MM.1S (cell line): ENCODE results near the gene TXNDC17.

Source experiments
- DNase-seq: peaks from one replicate; pipeline ENCODE4 v3.0.0-alpha.2; 2015
- H2AFZ ChIP-seq: fragments of 300-600 bp; sonication (generic); 2 replicates; pipeline ENCODE4 v1.6.0; 2016; ENCODE audit warnings: antibody characterized with exemption, low read length
- H3F3A ChIP-seq: fragments of 300-600 bp; sonication (generic); 2 replicates; pipeline ENCODE4 v1.6.1; 2016; ENCODE audit warnings: mild to moderate bottlenecking, antibody characterized with exemption, low read length, moderate library complexity, mixed read lengths; ENCODE audit not compliant: insufficient read depth
- H3K27ac ChIP-seq: fragments of 300-600 bp; sonication (generic); 2 replicates; pipeline ENCODE4 v1.5.1; 2016; ENCODE audit warnings: mild to moderate bottlenecking, low read length
- H3K27me3 ChIP-seq: fragments of 300-600 bp; sonication (generic); replicated peaks from 2 replicates; pipeline ENCODE4 v1.6.0; 2016; ENCODE audit warnings: low read length; ENCODE audit not compliant: insufficient read depth
- H3K36me3 ChIP-seq: fragments of 300-600 bp; sonication (generic); replicated peaks from 2 replicates; pipeline ENCODE4 v1.6.1; 2016; ENCODE audit warnings: mild to moderate bottlenecking, low read length, mixed read lengths; ENCODE audit not compliant: insufficient read depth
- H3K4me1 ChIP-seq: fragments of 300-600 bp; sonication (generic); 2 replicates; pipeline ENCODE4 v1.6.1; 2016; ENCODE audit warnings: low read length, mixed read lengths
- H3K4me2 ChIP-seq: fragments of 300-600 bp; sonication (generic); 2 replicates; pipeline ENCODE4 v1.6.0; 2016; ENCODE audit warnings: low read depth, low read length
- H3K4me3 ChIP-seq: fragments of 300-600 bp; sonication (generic); 2 replicates; pipeline ENCODE4 v1.5.1; 2016; ENCODE audit warnings: low read length, mixed read lengths
- H3K79me2 ChIP-seq: fragments of 300-600 bp; sonication (generic); 2 replicates; pipeline ENCODE4 v1.6.1; 2016; ENCODE audit warnings: mixed run types, low read length, mixed read lengths
- H3K9ac ChIP-seq: fragments of 300-600 bp; sonication (generic); 2 replicates; pipeline ENCODE4 v1.6.1; 2016; ENCODE audit warnings: low read length, mixed read lengths
- H3K9me2 ChIP-seq: fragments of 300-600 bp; sonication (generic); replicated peaks from 2 replicates; pipeline ENCODE4 v1.6.1; 2016; ENCODE audit warnings: mild to moderate bottlenecking, low read length, mixed read lengths; ENCODE audit not compliant: insufficient read depth
- H3K9me3 ChIP-seq: fragments of 300-600 bp; sonication (generic); replicated peaks from 2 replicates; pipeline ENCODE4 v1.6.1; 2016; ENCODE audit warnings: mild to moderate bottlenecking, low read length, mixed read lengths; ENCODE audit not compliant: insufficient read depth
- H4K20me1 ChIP-seq: fragments of 300-600 bp; sonication (generic); 2 replicates; pipeline ENCODE4 v1.6.1; 2016; ENCODE audit warnings: mild to moderate bottlenecking, low read length, moderate library complexity, mixed read lengths; ENCODE audit not compliant: insufficient read depth
- CTCF ChIP-seq: fragments of 300-600 bp; sonication (generic); IDR thresholded peaks from 2 replicates; pipeline ENCODE4 v1.5.1; 2016; ENCODE audit warnings: antibody characterized with exemption, low read length, mixed read lengths
- EZH2 ChIP-seq: fragments of 300-600 bp; sonication (generic); optimal IDR thresholded peaks from 2 replicates; pipeline ENCODE3; 2017; ENCODE audit warnings: low read depth, mild to moderate bottlenecking, antibody characterized with exemption, low read length, mixed read lengths
- EZH2phosphoT487 ChIP-seq: fragments of 300-600 bp; sonication (generic); IDR thresholded peaks from 2 replicates; pipeline ENCODE4 v1.6.1; 2018; ENCODE audit warnings: antibody characterized with exemption, low read length

Gene TXNDC17

GRCh38 chr17:6596081-6596480, 44.8 kb upstream of the TXNDC17 start:
- TF ChIP-seq EZH2phosphoT487 (no peak), EZH2 (no peak), CTCF (no peak)
- H3K36me3 ChIP-seq = no peaks in the 10 kb centered on the region
- no peaks in the 10 kb centered on the region for H3K9me2 ChIP-seq
- H3K27me3 ChIP-seq = no peaks in the 10 kb centered on the region
- no peak overlapping the region for H3K4me2 ChIP-seq
- no peaks in the 10 kb centered on the region for H3K4me1 ChIP-seq
- no peak for DNase-seq
- H3K9me3 ChIP-seq = no peaks in the 10 kb centered on the region
- H2AFZ ChIP-seq = no peak overlapping the region
- no peaks in the 10 kb centered on the region for H3K79me2 ChIP-seq
- no peaks in the 10 kb centered on the region for H4K20me1 ChIP-seq
- no peak overlapping the region for H3K4me3 ChIP-seq
- no peak overlapping the region for H3K27ac ChIP-seq
- H3K9ac ChIP-seq = no peak overlapping the region
- H3F3A ChIP-seq = no peaks in the 10 kb centered on the region

- H4K20me1 ChIP-seq = no peaks in the 10 kb centered on the region
- no peaks in the 10 kb centered on the region for H3K36me3 ChIP-seq
Observed at GRCh38 chr17:6596511-6596910, 44.3 kb upstream of the TXNDC17 start.

GRCh38 chr17:6596941-6597340, 43.9 kb upstream of the TXNDC17 start:
- Histone ChIP-seq H4K20me1 (no peaks in the 10 kb centered on the region), H3K79me2 (no peaks in the 10 kb centered on the region), H3K36me3 (no peaks in the 10 kb centered on the region), H3K9me3 (no peaks in the 10 kb centered on the region), H3K4me1 (no peaks in the 10 kb centered on the region), H3K4me2 (no peak overlapping the region), H3F3A (no peaks in the 10 kb centered on the region), H3K27me3 (no peaks in the 10 kb centered on the region), H3K9me2 (no peaks in the 10 kb centered on the region), H3K9ac (no peak overlapping the region), H2AFZ (no peak overlapping the region), H3K27ac (no peak overlapping the region), H3K4me3 (no peak overlapping the region)
- no peak for TF ChIP-seq EZH2phosphoT487
- no peak for TF ChIP-seq EZH2
- TF ChIP-seq CTCF = no peak
- no peak for DNase-seq

More at GRCh38 chr17:6596511-6596910, 44.3 kb upstream of the TXNDC17 start:
- H3K27me3 ChIP-seq = no peaks in the 10 kb centered on the region
- no peak for DNase-seq
- H2AFZ ChIP-seq = no peak overlapping the region
- no peaks in the 10 kb centered on the region for H3K4me1 ChIP-seq
- H3K27ac ChIP-seq = no peak overlapping the region
- H3K9ac ChIP-seq = no peak overlapping the region
- no peak for TF ChIP-seq EZH2phosphoT487
- no peak for TF ChIP-seq EZH2
- no peak for TF ChIP-seq CTCF
- H3K9me2 ChIP-seq = no peaks in the 10 kb centered on the region
- no peak overlapping the region for H3K4me2 ChIP-seq
- H3F3A ChIP-seq = no peaks in the 10 kb centered on the region
- no peaks in the 10 kb centered on the region for H3K9me3 ChIP-seq
- H3K79me2 ChIP-seq = no peaks in the 10 kb centered on the region
- no peak overlapping the region for H3K4me3 ChIP-seq
